H9 (cell line): ENCODE data around the gene XXYLT1. TPM values are rescaled to one million over a fixed set of nuclear protein-coding genes. Genes with fewer than 3 reads are reported as not detected.

Experiments used
- DNase-seq: peaks from one replicate; pipeline ENCODE4 v3.0.0-alpha.2; 2017
- H2AFZ ChIP-seq: one replicate; pipeline ENCODE4 v1.6.1; 2013; ENCODE audit warnings: mild to moderate bottlenecking, low read length, control low read depth, moderate library complexity
- H2AK5ac ChIP-seq: 2 replicates; pipeline ENCODE4 v1.6.1; 2013; ENCODE audit warnings: low read length, control low read depth, mixed read lengths; ENCODE audit not compliant: insufficient read length
- H2BK120ac ChIP-seq: one replicate; pipeline ENCODE4 v1.6.1; 2013; ENCODE audit warnings: low read depth, mild to moderate bottlenecking, low read length, control low read depth, inconsistent platforms; ENCODE audit not compliant: poor library complexity, severe bottlenecking
- H2BK12ac ChIP-seq: 2 replicates; pipeline ENCODE4 v1.6.1; 2013; ENCODE audit warnings: low read length, control low read depth, mixed read lengths, low read depth; ENCODE audit not compliant: insufficient read length
- H2BK15ac ChIP-seq: 2 replicates; pipeline ENCODE4 v1.6.1; 2013; ENCODE audit warnings: low read depth, low read length, control low read depth
- H2BK20ac ChIP-seq: one replicate; pipeline ENCODE4 v1.6.1; 2013; ENCODE audit warnings: low read depth, mild to moderate bottlenecking, low read length, control low read depth, inconsistent platforms; ENCODE audit not compliant: poor library complexity, severe bottlenecking
- H2BK5ac ChIP-seq: 2 replicates; pipeline ENCODE4 v1.6.1; 2013; ENCODE audit warnings: low read length, control low read depth, mixed read lengths; ENCODE audit not compliant: insufficient read length
- H3K14ac ChIP-seq: 2 replicates; pipeline ENCODE4 v1.6.1; 2013; ENCODE audit warnings: low read length, control low read depth; ENCODE audit not compliant: insufficient read depth
- H3K18ac ChIP-seq: 2 replicates; pipeline ENCODE4 v1.6.1; 2013; ENCODE audit warnings: low read depth, mild to moderate bottlenecking, mixed read lengths, low read length, control low read depth; ENCODE audit not compliant: insufficient read length
- H3K23ac ChIP-seq: 2 replicates; pipeline ENCODE4 v1.6.1; 2013; ENCODE audit warnings: low read length, control low read depth, mixed read lengths, low read depth; ENCODE audit not compliant: insufficient read length
- H3K23me2 ChIP-seq: 2 replicates; pipeline ENCODE4 v1.6.1; 2013; ENCODE audit warnings: low read depth, mild to moderate bottlenecking, mixed read lengths, low read length, control low read depth; ENCODE audit not compliant: insufficient read length, poor library complexity, severe bottlenecking
- H3K27ac ChIP-seq: 2 replicates; pipeline ENCODE4 v1.5.1; 2013; ENCODE audit warnings: low read length, control low read depth, mixed read lengths, low read depth; ENCODE audit not compliant: insufficient read length
- H3K27me3 ChIP-seq: 2 replicates; pipeline ENCODE4 v1.6.1; 2013; ENCODE audit warnings: low read length, control low read depth, inconsistent platforms; ENCODE audit not compliant: insufficient read depth
- H3K4ac ChIP-seq: 2 replicates; pipeline ENCODE4 v1.6.1; 2013; ENCODE audit warnings: low read depth, mild to moderate bottlenecking, control low read depth, inconsistent platforms, low read length, moderate library complexity
- H3K4me1 ChIP-seq: 2 replicates; pipeline ENCODE4 v1.6.1; 2013; ENCODE audit warnings: low read length, control low read depth, inconsistent platforms; ENCODE audit not compliant: insufficient read depth
- H3K4me2 ChIP-seq: 2 replicates; pipeline ENCODE4 v1.6.1; 2013; ENCODE audit warnings: low read length, control low read depth, mixed read lengths; ENCODE audit not compliant: insufficient read length, insufficient read depth
- H3K56ac ChIP-seq: 2 replicates; pipeline ENCODE4 v1.6.1; 2013; ENCODE audit warnings: low read depth, mild to moderate bottlenecking, mixed read lengths, low read length, control low read depth; ENCODE audit not compliant: insufficient read length
- H3K79me1 ChIP-seq: 2 replicates; pipeline ENCODE4 v1.6.1; 2013; ENCODE audit warnings: low read depth, mild to moderate bottlenecking, moderate library complexity, low read length, control low read depth, inconsistent platforms; ENCODE audit not compliant: insufficient read depth, poor library complexity, severe bottlenecking
- H3K79me2 ChIP-seq: 2 replicates; pipeline ENCODE4 v1.6.1; 2013; ENCODE audit warnings: low read length, control low read depth, inconsistent platforms; ENCODE audit not compliant: insufficient read depth
- H3K9ac ChIP-seq: 2 replicates; pipeline ENCODE4 v1.6.1; 2013; ENCODE audit warnings: low read length, control low read depth, mixed read lengths; ENCODE audit not compliant: insufficient read length; ENCODE audit errors: extremely low read depth
- H3K9me3 ChIP-seq: one replicate; pipeline ENCODE4 v1.6.1; 2013; ENCODE audit warnings: low read depth, low read length, inconsistent platforms; ENCODE audit not compliant: control insufficient read depth
- H3T11ph ChIP-seq: one replicate; pipeline ENCODE4 v1.6.1; 2013; ENCODE audit warnings: mild to moderate bottlenecking, low read length, control low read depth, inconsistent platforms
- H4K20me1 ChIP-seq: one replicate; pipeline ENCODE4 v1.6.1; 2013; ENCODE audit not compliant: control insufficient read depth, insufficient read length, insufficient read depth
- H4K5ac ChIP-seq: 2 replicates; pipeline ENCODE4 v1.6.1; 2013; ENCODE audit warnings: low read depth, mild to moderate bottlenecking, mixed read lengths, low read length, control low read depth; ENCODE audit not compliant: insufficient read length
- H4K8ac ChIP-seq: replicated peaks from 2 replicates; pipeline ENCODE4 v1.6.1; 2013; ENCODE audit warnings: low read length, control low read depth, mixed read lengths, low read depth; ENCODE audit not compliant: insufficient read length
- H4K91ac ChIP-seq: 2 replicates; pipeline ENCODE4 v1.6.1; 2013; ENCODE audit warnings: low read depth, mild to moderate bottlenecking, moderate library complexity, mixed read lengths, low read length, control low read depth; ENCODE audit not compliant: insufficient read length
- H3K27ac Mint-ChIP-seq, 3 experiments: 2 replicates in 2 of 3; 3 replicates in 1 of 3; pipeline ENCODE4 v1.8.0; 2020 to 2021; ENCODE audit warnings: mixed read lengths in 3 of 3, mild to moderate bottlenecking in 1 of 3, moderate library complexity in 1 of 3
- H3K27me3 Mint-ChIP-seq: 2 replicates; pipeline ENCODE4 v1.8.0; 2021; ENCODE audit warnings: low read depth, mild to moderate bottlenecking, moderate library complexity, mixed read lengths
- H3K36me3 Mint-ChIP-seq, 3 experiments: 2 replicates in 2 of 3; 3 replicates in 1 of 3; pipeline ENCODE4 v1.8.0; 2020 to 2021; ENCODE audit warnings: low read depth in 3 of 3, mixed read lengths in 3 of 3; ENCODE audit not compliant: insufficient read depth in 1 of 3
- H3K4me1 Mint-ChIP-seq, 2 experiments: 2 replicates each; pipeline ENCODE4 v1.8.0; 2020; ENCODE audit warnings: mixed read lengths in 2 of 2
- H3K4me3 Mint-ChIP-seq, 2 experiments: 2 replicates in 1 of 2; 3 replicates in 1 of 2; pipeline ENCODE4 v1.8.0; 2020 to 2021; ENCODE audit warnings: mild to moderate bottlenecking in 2 of 2, mixed read lengths in 2 of 2, moderate library complexity in 1 of 2
- H3K9me3 Mint-ChIP-seq, 2 experiments: 2 replicates in 1 of 2; 3 replicates in 1 of 2; pipeline ENCODE4 v1.8.0; 2020; ENCODE audit warnings: mild to moderate bottlenecking in 2 of 2, mixed read lengths in 2 of 2, moderate library complexity in 1 of 2
- CTCF ChIP-seq: fragments of 200-600 bp; sonication (generic); conservative IDR thresholded peaks from 3 replicates; pipeline ENCODE4 v1.8.0; 2021; ENCODE audit warnings: antibody characterized with exemption, mild to moderate bottlenecking
- WGBS: extraction: QIAGEN DNeasy Blood & Tissue Kit; methylation state at CpG from one replicate; pipeline ENCODE4 v1.1.7; 2013; ENCODE audit warnings: missing lambda C conversion rate, low lambda C conversion rate, mixed read lengths; ENCODE audit not compliant: insufficient read length; ENCODE audit errors: extremely low coverage; 5-methylcytosine and 5-hydroxymethylcytosine counted together
- total RNA-seq: library from RNA; stranded (reverse); gene quantifications from 2 replicates; pipeline ENCODE4 v1.2.1, GENCODE V29; 2021

Gene XXYLT1
- total RNA-seq, 1 experiment from 2014 or later: 22.7 TPM

- WGBS: no CpG with 5 or more reads among the region's 4 CpGs
- H3K23me2 ChIP-seq: no peaks in the 10 kb centered on the region
- no peak overlapping the region for H3K14ac ChIP-seq
- H2BK15ac ChIP-seq: no peak overlapping the region
- H4K20me1 ChIP-seq: no peaks in the 10 kb centered on the region
- no peak overlapping the region for H2BK12ac ChIP-seq
- no peak overlapping the region for H2BK5ac ChIP-seq
- H3K23ac ChIP-seq: no peak overlapping the region
- Mint-ChIP-seq H3K36me3 (peaks cover 3 to 8% (median 7%) of the 10 kb centered on the region in 3 experiments; a peak in 5 of 7 replicates), H3K4me3 (no peak overlapping the region), H3K9me3 (no peaks in the 10 kb centered on the region), H3K27me3 (no peaks in the 10 kb centered on the region), H3K27ac (no peak overlapping the region), H3K4me1 (no peaks in the 10 kb centered on the region)
- H3K27me3 ChIP-seq: no peaks in the 10 kb centered on the region
- H2BK120ac ChIP-seq: no peak overlapping the region
- H3K79me1 ChIP-seq: no peaks in the 10 kb centered on the region
- no peak for TF ChIP-seq CTCF
- H3K56ac ChIP-seq: no peak overlapping the region
- no peak overlapping the region for H4K91ac ChIP-seq
- no peak overlapping the region for H3K18ac ChIP-seq
- no peak overlapping the region for H2AK5ac ChIP-seq
- H3K4ac ChIP-seq: no peak overlapping the region
- H2BK20ac ChIP-seq: no peak overlapping the region
- no peak overlapping the region for H3T11ph ChIP-seq
- no peak overlapping the region for H3K4me2 ChIP-seq
- no peak overlapping the region for H3K27ac ChIP-seq
- H4K5ac ChIP-seq: no peak overlapping the region
- H4K8ac ChIP-seq: no peak overlapping the region
- H2AFZ ChIP-seq: no peak overlapping the region
- no peak for DNase-seq
- H3K9ac ChIP-seq: no peak overlapping the region
- H3K9me3 ChIP-seq: no peaks in the 10 kb centered on the region
- H3K4me1 ChIP-seq: no peaks in the 10 kb centered on the region
- no peaks in the 10 kb centered on the region for H3K79me2 ChIP-seq
Observed at GRCh38 chr3:195306369-195306768, 35.4 kb upstream of the XXYLT1 start.
